Esophagus squamous epithelium (tissue), 5 donors: ENCODE results near the gene SAP25. TPM values are rescaled to one million over a fixed set of nuclear protein-coding genes. Genes with fewer than 3 reads are reported as not detected.
"Not testable (repeated sequence)": the region's sequence is repeated elsewhere in the genome, so short reads cannot be mapped to it uniquely, and the experiment has no call there.

ENCODE experiments used
- DNase-seq: peaks from one replicate; lab custom pipeline; 2025; lab: John Stamatoyannopoulos, UW
- H3K27ac ChIP-seq, 4 donors: fragments of 200-600 bp; sonication (generic); one replicate each; pipeline ENCODE4 v1.5.1; 2016 to 2019; ENCODE audit warnings: mild to moderate bottlenecking in 1 of 4
- H3K27me3 ChIP-seq, 4 donors: fragments of 200-600 bp; sonication (generic); 1 replicate in 3 of 4; 2 replicates in 1 of 4; pipeline versions ENCODE4 v1.5.1 to v1.6.0; 2017 to 2021; ENCODE audit warnings: antibody characterized with exemption in 1 of 4
- H3K36me3 ChIP-seq, 3 donors: fragments of 200-600 bp; sonication (generic); one replicate each; pipeline ENCODE4 v1.5.1; 2016 to 2019
- H3K4me1 ChIP-seq, 3 donors: fragments of 200-600 bp; sonication (generic); one replicate each; pipeline ENCODE4 v1.5.1; 2017 to 2019
- H3K4me3 ChIP-seq, 4 donors: fragments of 200-600 bp; sonication (generic); 1 replicate in 3 of 4; 2 replicates in 1 of 4; pipeline ENCODE4 v1.5.1; 2016 to 2019; ENCODE audit warnings: mild to moderate bottlenecking in 2 of 4, moderate library complexity in 1 of 4
- H3K9me3 ChIP-seq, 3 donors: fragments of 200-600 bp; sonication (generic); one replicate each; pipeline ENCODE4 v1.5.1; 2016 to 2019
- CTCF ChIP-seq, 6 experiments: fragments of 450-650 bp in 4 of 6; fragments of 200-600 bp in 2 of 6; sonication (generic) in 2 of 6; IDR thresholded peaks; one replicate each; pipeline ENCODE4 v1.5.1; 2016 to 2019; ENCODE audit warnings: antibody characterized with exemption in 6 of 6, mild to moderate bottlenecking in 4 of 6, moderate library complexity in 4 of 6
- POLR2A ChIP-seq, 4 donors: fragments of 450-650 bp; IDR thresholded peaks; one replicate each; pipeline ENCODE4 v1.6.1; 2017; ENCODE audit warnings: antibody characterized with exemption in 4 of 4, mild to moderate bottlenecking in 4 of 4, moderate library complexity in 3 of 4
- WGBS, 2 donors: methylation state at CpG; one replicate each; pipeline ENCODE4 v1.1.5; 2018; 5-methylcytosine and 5-hydroxymethylcytosine counted together
- intact Hi-C: fragments of 100-400 bp; cut with DNase I; formaldehyde crosslinking; loops from one replicate; pipeline ENCODE4 v1.15.0; 2022
- total RNA-seq, 4 donors: library from RNA; depleted of rRNA; stranded (reverse); fragments of >200 nt; gene quantifications; one replicate each; pipeline ENCODE4 v1.1.0, GENCODE V29; 2016
- donor health status: DM: yes; HTN: yes; CAD: no.

Gene SAP25
- total RNA-seq, 4 donors from 2014 or later: 0.38 to 1.8 TPM; not detected in 2

GRCh38 chr7:100540073-100540723 lies 33.5 kb downstream of the SAP25 start:
- no peaks in the 10 kb centered on the region for H3K36me3 ChIP-seq
- 31% methylated on average over 6 of the region's 6 CpGs for WGBS, 2 donors
- DNase-seq: no peak
- H3K27ac ChIP-seq: peak overlapping the region in 3 of 4 donors; percentile 86 to 90 (median 87)
- peaks cover 23 to 68% (median 27%) of the 10 kb centered on the region in 3 donors for H3K4me1 ChIP-seq
- intact Hi-C loops: no loop called here
- no peaks in the 10 kb centered on the region for H3K27me3 ChIP-seq
- TF ChIP-seq POLR2A (IDR thresholded peaks at IDR 0.05): no peak
- TF ChIP-seq CTCF (IDR thresholded peaks at IDR 0.05): no peak
- H3K9me3 ChIP-seq: no peaks in the 10 kb centered on the region
- peak overlapping the region; percentile 81 to 97 (median 86) for H3K4me3 ChIP-seq

GRCh38 chr7:100539436-100540006 lies 34.2 kb downstream of the SAP25 start:
- H3K27me3 ChIP-seq: no peaks in the 10 kb centered on the region
- peak overlapping the region; percentile 86 to 90 (median 88) for H3K27ac ChIP-seq
- no peak for TF ChIP-seq POLR2A (IDR thresholded peaks at IDR 0.05)
- no peak for TF ChIP-seq CTCF (IDR thresholded peaks at IDR 0.05)
- H3K36me3 ChIP-seq: no peaks in the 10 kb centered on the region
- WGBS, 2 donors: 0% methylated on average over 17 to 23 of the region's 44 CpGs
- H3K9me3 ChIP-seq: no peaks in the 10 kb centered on the region
- DNase-seq: no peak
- peaks cover 16 to 61% (median 20%) of the 10 kb centered on the region in 3 donors for H3K4me1 ChIP-seq
- intact Hi-C loops: no loop called here
- H3K4me3 ChIP-seq: peak overlapping the region; percentile 81 to 97 (median 86)

GRCh38 chr7:100538654-100539435 lies 34.9 kb downstream of the SAP25 start, which contains the start of gene AGFG2:
Gene AGFG2 (plus strand): TSS chr7:100539203. CDS start chr7:100539347, 144 bp downstream.
- peak; percentile 99 for DNase-seq
- Histone ChIP-seq H3K4me1 (peaks cover 9 to 54% (median 15%) of the 10 kb centered on the region in 3 donors), H3K27ac (peak within 1 kb of the TSS; percentile 86 to 90 (median 88)), H3K4me3 (peak within 1 kb of the TSS; percentile 81 to 97 (median 86)), H3K36me3 (no peaks in the 10 kb centered on the region), H3K9me3 (no peaks in the 10 kb centered on the region), H3K27me3 (no peaks in the 10 kb centered on the region)
- 0% methylated on average over 10 to 36 of the region's 60 CpGs for WGBS, 2 donors
- TF ChIP-seq CTCF (IDR thresholded peaks at IDR 0.05) (no peak), POLR2A (IDR thresholded peaks at IDR 0.05) (peak in 3 of 4 donors; percentile 58 to 93 (median 90))
- intact Hi-C loops: no loop called here

- Histone ChIP-seq H3K9me3 (no peaks in the 10 kb centered on the region), H3K27ac (peak overlapping the region; percentile 32 to 84 (median 72)), H3K4me3 (peak overlapping the region in 3 of 4 donors; percentile 20 to 81 (median 30)), H3K27me3 (peaks cover 0 to 1% (median 0%) of the 10 kb centered on the region in 4 donors), H3K4me1 (peaks cover 6 to 49% (median 13%) of the 10 kb centered on the region in 3 donors), H3K36me3 (no peaks in the 10 kb centered on the region)
- intact Hi-C loops: no loop called here
- DNase-seq: no peak
- WGBS, 2 donors: 1 to 6% methylated on average over 8 of the region's 8 CpGs
- TF ChIP-seq CTCF (IDR thresholded peaks at IDR 0.05): no peak
- no peak for TF ChIP-seq POLR2A (IDR thresholded peaks at IDR 0.05)
These were observed 35.4 kb downstream of the SAP25 start for GRCh38 chr7:100538348-100538653.

GRCh38 chr7:100536695-100537094 lies 37.0 kb downstream of the SAP25 start:
- 79 to 100% methylated on average over 1 to 2 of the region's 2 CpGs for WGBS, 2 donors
- H3K4me3 ChIP-seq, intact Hi-C loops: not testable (repeated sequence)

GRCh38 chr7:100535982-100536381 lies 37.7 kb downstream of the SAP25 start:
- DNase-seq, H3K36me3 ChIP-seq, H3K9me3 ChIP-seq, H3K27me3 ChIP-seq, H3K27ac ChIP-seq, intact Hi-C loops, H3K4me3 ChIP-seq: not testable (repeated sequence)
- 90 to 91% methylated on average over 8 to 9 of the region's 9 CpGs for WGBS, 2 donors
- H3K4me1 ChIP-seq: peaks cover 6 to 26% (median 11%) of the 10 kb centered on the region in 3 donors

More at GRCh38 chr7:100536695-100537094, 37.0 kb downstream of the SAP25 start:
- peaks cover 6 to 33% (median 11%) of the 10 kb centered on the region in 3 donors for H3K4me1 ChIP-seq
- H3K36me3 ChIP-seq, H3K27me3 ChIP-seq, H3K9me3 ChIP-seq, DNase-seq, H3K27ac ChIP-seq: not testable (repeated sequence)
